Panc1 (cell line): ENCODE data around the gene C12orf54. TPM values are rescaled to one million over a fixed set of nuclear protein-coding genes. Genes with fewer than 3 reads are reported as not detected.

Experiments
- ATAC-seq: fragments of 200-7000 bp; cut with Tn5 transposase; 2 replicates; pipeline ENCODE4 v1.9.1; 2020; ENCODE audit warnings: mild to moderate bottlenecking, moderate library complexity
- BruUV-seq: library from RNA; stranded (reverse); fragments of 400-500 nt; replicated peaks from 2 replicates; lab custom pipeline; 2021; lab: Mats Ljungman, UMichigan
- CTCF ChIA-PET: fragments of 300-600 bp; sonication (Branson Sonifier 250); formaldehyde crosslinking; loops from one replicate; lab custom pipeline; 2022; ENCODE audit warnings: antibody characterized with exemption; lab: Charles Lee
- POLR2A ChIA-PET: fragments of 300-600 bp; sonication (Branson Sonifier 250); formaldehyde crosslinking; loops from one replicate; lab custom pipeline; 2022; ENCODE audit warnings: antibody characterized with exemption; lab: Charles Lee
- DNase-seq: peaks from one replicate; pipeline ENCODE4 v3.0.0-alpha.2; 2010; ENCODE audit warnings: low read depth, low spot score
- H3K27ac ChIP-seq: 2 replicates; pipeline ENCODE4 v1.5.1; 2011; ENCODE audit warnings: mild to moderate bottlenecking, low read length, inconsistent platforms
- H3K27me3 ChIP-seq: fragments of 200-500 bp; sonication (Bioruptor generic); 2 replicates; pipeline ENCODE4 v1.6.0; 2014; ENCODE audit warnings: low read length, inconsistent platforms; ENCODE audit not compliant: control insufficient read depth, insufficient read depth
- H3K36me3 ChIP-seq: fragments of 200-500 bp; sonication (Bioruptor generic); 2 replicates; pipeline ENCODE4 v1.5.1; 2014; ENCODE audit warnings: inconsistent platforms, mild to moderate bottlenecking, low read length, moderate library complexity; ENCODE audit not compliant: control insufficient read depth, insufficient read depth
- H3K4me1 ChIP-seq: 2 replicates; pipeline ENCODE4 v1.5.1; 2011; ENCODE audit warnings: inconsistent platforms, mild to moderate bottlenecking, low read length, moderate library complexity; ENCODE audit not compliant: control insufficient read depth, insufficient read depth
- H3K4me3 ChIP-seq, 2 experiments: 2 replicates each; pipeline ENCODE4 v1.5.1; 2011 to 2012; ENCODE audit warnings: low read depth in 2 of 2, low read length in 2 of 2, mild to moderate bottlenecking in 2 of 2, inconsistent platforms in 1 of 2, moderate library complexity in 1 of 2
- H3K9me3 ChIP-seq: fragments of 200-500 bp; sonication (Bioruptor generic); 2 replicates; pipeline ENCODE4 v1.5.1; 2014; ENCODE audit warnings: low read depth, mild to moderate bottlenecking, inconsistent platforms, low read length, moderate library complexity; ENCODE audit not compliant: control insufficient read depth, insufficient read depth
- CTCF ChIP-seq: fragments of 450-650 bp; IDR thresholded peaks from 2 replicates; pipeline ENCODE4 v1.5.1; 2017; ENCODE audit warnings: mild to moderate bottlenecking
- POLR2AphosphoS5 ChIP-seq: IDR thresholded peaks from 2 replicates; pipeline ENCODE4 v1.6.1; 2012; ENCODE audit warnings: mild to moderate bottlenecking, low read depth, low read length, moderate library complexity
- REST ChIP-seq, 2 experiments: IDR thresholded peaks; 2 replicates each; pipeline ENCODE4 v1.6.1; 2011 to 2012; ENCODE audit warnings: low read depth in 2 of 2, control low read depth in 1 of 2, low read length in 1 of 2, mild to moderate bottlenecking in 1 of 2, moderate library complexity in 1 of 2; ENCODE audit not compliant: insufficient read depth in 1 of 2
- SIN3A ChIP-seq: IDR thresholded peaks from 2 replicates; pipeline ENCODE4 v1.6.1; 2012; ENCODE audit warnings: low read depth, mild to moderate bottlenecking, low read length, moderate library complexity, borderline replicate concordance; ENCODE audit not compliant: insufficient read depth
- TCF7L2 ChIP-seq: IDR thresholded peaks from 2 replicates; pipeline ENCODE4 v1.6.1; 2011; ENCODE audit warnings: mild to moderate bottlenecking, low read depth, low read length, inconsistent platforms
- in situ Hi-C: cut with HindIII; loops from 2 replicates; pipeline ENCODE4 v1.10.0; 2016; ENCODE audit warnings: low sequenced_read_pairs, low pct_unique_long_range_greater_than_20kb
- intact Hi-C: fragments of 100-400 bp; cut with micrococcal nuclease; formaldehyde crosslinking; loops from one replicate; pipeline ENCODE4 v1.10.0; 2022; ENCODE audit not compliant: unreplicated experiment
- total RNA-seq: library from RNA; stranded (reverse); gene quantifications from one replicate; pipeline ENCODE4 v1.2.1, GENCODE V29; 2021; ENCODE audit not compliant: unreplicated experiment

The C12orf54 gene
- total RNA-seq, 1 experiment from 2014 or later: not detected

- intact Hi-C loops: no loop called here
Observed at GRCh38 chr12:48442179-48442847, 40.0 kb upstream of the C12orf54 start.

GRCh38 chr12:48445538-48445937 lies 36.8 kb upstream of the C12orf54 start:
- H3K36me3 ChIP-seq: no peaks in the 10 kb centered on the region
- H3K4me1 ChIP-seq: no peaks in the 10 kb centered on the region
- no TSS peak for BruUV-seq
- ATAC-seq (no peak), DNase-seq (no peak)
- in situ Hi-C loops: no loop called here
- POLR2A ChIA-PET: no interaction called here
- intact Hi-C loops: no loop called here
- peaks cover 14% of the 10 kb centered on the region for H3K27me3 ChIP-seq
- H3K4me3 ChIP-seq: no peak overlapping the region
- CTCF ChIA-PET: no interaction called here
- H3K27ac ChIP-seq: no peak overlapping the region
- H3K9me3 ChIP-seq: no peaks in the 10 kb centered on the region
- no peak for TF ChIP-seq REST (IDR thresholded peaks at IDR 0.05; ENCODE audit: insufficient read depth in 1 of 2, low read depth in 2 of 2, low read length in 1 of 2)
- no peak for TF ChIP-seq CTCF
- no peak for TF ChIP-seq POLR2AphosphoS5
- TF ChIP-seq TCF7L2: no peak
- no peak for TF ChIP-seq SIN3A

More at GRCh38 chr12:48442179-48442847, 40.0 kb upstream of the C12orf54 start:
- Histone ChIP-seq H3K27ac (no peak overlapping the region), H3K36me3 (no peaks in the 10 kb centered on the region), H3K9me3 (no peaks in the 10 kb centered on the region), H3K27me3 (peaks cover 11% of the 10 kb centered on the region), H3K4me1 (no peaks in the 10 kb centered on the region), H3K4me3 (no peak overlapping the region)
- BruUV-seq: no TSS peak
- DNase-seq: no peak
- 0 out of 2 replicates have a peak, but pooled peaks have one; percentile 58 for ATAC-seq
- ChIA-PET CTCF (no interaction called here), POLR2A (no interaction called here)
- in situ Hi-C loops: no loop called here
- TF ChIP-seq POLR2AphosphoS5 (no peak), CTCF (peak; percentile 30; the same call in 1 of the 2 replicates), REST (IDR thresholded peaks at IDR 0.05; ENCODE audit: insufficient read depth in 1 of 2, low read depth in 2 of 2, low read length in 1 of 2) (no peak)
